H9 (cell line): ENCODE measurements around the gene IRF6. TPM values are rescaled to one million over a fixed set of nuclear protein-coding genes. Genes with fewer than 3 reads are reported as not detected.

ENCODE experiments used
- DNase-seq: peaks from one replicate; pipeline ENCODE4 v3.0.0-alpha.2; 2017
- H2AFZ ChIP-seq: one replicate; pipeline ENCODE4 v1.6.1; 2013; ENCODE audit warnings: mild to moderate bottlenecking, low read length, control low read depth, moderate library complexity
- H2AK5ac ChIP-seq: 2 replicates; pipeline ENCODE4 v1.6.1; 2013; ENCODE audit warnings: low read length, control low read depth, mixed read lengths; ENCODE audit not compliant: insufficient read length
- H2BK120ac ChIP-seq: one replicate; pipeline ENCODE4 v1.6.1; 2013; ENCODE audit warnings: low read depth, mild to moderate bottlenecking, low read length, control low read depth, inconsistent platforms; ENCODE audit not compliant: poor library complexity, severe bottlenecking
- H2BK12ac ChIP-seq: 2 replicates; pipeline ENCODE4 v1.6.1; 2013; ENCODE audit warnings: low read length, control low read depth, mixed read lengths, low read depth; ENCODE audit not compliant: insufficient read length
- H2BK15ac ChIP-seq: 2 replicates; pipeline ENCODE4 v1.6.1; 2013; ENCODE audit warnings: low read depth, low read length, control low read depth
- H2BK20ac ChIP-seq: one replicate; pipeline ENCODE4 v1.6.1; 2013; ENCODE audit warnings: low read depth, mild to moderate bottlenecking, low read length, control low read depth, inconsistent platforms; ENCODE audit not compliant: poor library complexity, severe bottlenecking
- H2BK5ac ChIP-seq: 2 replicates; pipeline ENCODE4 v1.6.1; 2013; ENCODE audit warnings: low read length, control low read depth, mixed read lengths; ENCODE audit not compliant: insufficient read length
- H3K14ac ChIP-seq: 2 replicates; pipeline ENCODE4 v1.6.1; 2013; ENCODE audit warnings: low read length, control low read depth; ENCODE audit not compliant: insufficient read depth
- H3K18ac ChIP-seq: 2 replicates; pipeline ENCODE4 v1.6.1; 2013; ENCODE audit warnings: low read depth, mild to moderate bottlenecking, mixed read lengths, low read length, control low read depth; ENCODE audit not compliant: insufficient read length
- H3K23ac ChIP-seq: 2 replicates; pipeline ENCODE4 v1.6.1; 2013; ENCODE audit warnings: low read length, control low read depth, mixed read lengths, low read depth; ENCODE audit not compliant: insufficient read length
- H3K23me2 ChIP-seq: 2 replicates; pipeline ENCODE4 v1.6.1; 2013; ENCODE audit warnings: low read depth, mild to moderate bottlenecking, mixed read lengths, low read length, control low read depth; ENCODE audit not compliant: insufficient read length, poor library complexity, severe bottlenecking
- H3K27ac ChIP-seq: 2 replicates; pipeline ENCODE4 v1.5.1; 2013; ENCODE audit warnings: low read length, control low read depth, mixed read lengths, low read depth; ENCODE audit not compliant: insufficient read length
- H3K27me3 ChIP-seq: 2 replicates; pipeline ENCODE4 v1.6.1; 2013; ENCODE audit warnings: low read length, control low read depth, inconsistent platforms; ENCODE audit not compliant: insufficient read depth
- H3K4ac ChIP-seq: 2 replicates; pipeline ENCODE4 v1.6.1; 2013; ENCODE audit warnings: low read depth, mild to moderate bottlenecking, control low read depth, inconsistent platforms, low read length, moderate library complexity
- H3K4me1 ChIP-seq: 2 replicates; pipeline ENCODE4 v1.6.1; 2013; ENCODE audit warnings: low read length, control low read depth, inconsistent platforms; ENCODE audit not compliant: insufficient read depth
- H3K4me2 ChIP-seq: 2 replicates; pipeline ENCODE4 v1.6.1; 2013; ENCODE audit warnings: low read length, control low read depth, mixed read lengths; ENCODE audit not compliant: insufficient read length, insufficient read depth
- H3K56ac ChIP-seq: 2 replicates; pipeline ENCODE4 v1.6.1; 2013; ENCODE audit warnings: low read depth, mild to moderate bottlenecking, mixed read lengths, low read length, control low read depth; ENCODE audit not compliant: insufficient read length
- H3K79me1 ChIP-seq: 2 replicates; pipeline ENCODE4 v1.6.1; 2013; ENCODE audit warnings: low read depth, mild to moderate bottlenecking, moderate library complexity, low read length, control low read depth, inconsistent platforms; ENCODE audit not compliant: insufficient read depth, poor library complexity, severe bottlenecking
- H3K79me2 ChIP-seq: 2 replicates; pipeline ENCODE4 v1.6.1; 2013; ENCODE audit warnings: low read length, control low read depth, inconsistent platforms; ENCODE audit not compliant: insufficient read depth
- H3K9ac ChIP-seq: 2 replicates; pipeline ENCODE4 v1.6.1; 2013; ENCODE audit warnings: low read length, control low read depth, mixed read lengths; ENCODE audit not compliant: insufficient read length; ENCODE audit errors: extremely low read depth
- H3K9me3 ChIP-seq: one replicate; pipeline ENCODE4 v1.6.1; 2013; ENCODE audit warnings: low read depth, low read length, inconsistent platforms; ENCODE audit not compliant: control insufficient read depth
- H3T11ph ChIP-seq: one replicate; pipeline ENCODE4 v1.6.1; 2013; ENCODE audit warnings: mild to moderate bottlenecking, low read length, control low read depth, inconsistent platforms
- H4K20me1 ChIP-seq: one replicate; pipeline ENCODE4 v1.6.1; 2013; ENCODE audit not compliant: control insufficient read depth, insufficient read length, insufficient read depth
- H4K5ac ChIP-seq: 2 replicates; pipeline ENCODE4 v1.6.1; 2013; ENCODE audit warnings: low read depth, mild to moderate bottlenecking, mixed read lengths, low read length, control low read depth; ENCODE audit not compliant: insufficient read length
- H4K8ac ChIP-seq: replicated peaks from 2 replicates; pipeline ENCODE4 v1.6.1; 2013; ENCODE audit warnings: low read length, control low read depth, mixed read lengths, low read depth; ENCODE audit not compliant: insufficient read length
- H4K91ac ChIP-seq: 2 replicates; pipeline ENCODE4 v1.6.1; 2013; ENCODE audit warnings: low read depth, mild to moderate bottlenecking, moderate library complexity, mixed read lengths, low read length, control low read depth; ENCODE audit not compliant: insufficient read length
- H3K27ac Mint-ChIP-seq, 3 experiments: 2 replicates in 2 of 3; 3 replicates in 1 of 3; pipeline ENCODE4 v1.8.0; 2020 to 2021; ENCODE audit warnings: mixed read lengths in 3 of 3, mild to moderate bottlenecking in 1 of 3, moderate library complexity in 1 of 3
- H3K27me3 Mint-ChIP-seq: 2 replicates; pipeline ENCODE4 v1.8.0; 2021; ENCODE audit warnings: low read depth, mild to moderate bottlenecking, moderate library complexity, mixed read lengths
- H3K36me3 Mint-ChIP-seq, 3 experiments: 2 replicates in 2 of 3; 3 replicates in 1 of 3; pipeline ENCODE4 v1.8.0; 2020 to 2021; ENCODE audit warnings: low read depth in 3 of 3, mixed read lengths in 3 of 3; ENCODE audit not compliant: insufficient read depth in 1 of 3
- H3K4me1 Mint-ChIP-seq, 2 experiments: 2 replicates each; pipeline ENCODE4 v1.8.0; 2020; ENCODE audit warnings: mixed read lengths in 2 of 2
- H3K4me3 Mint-ChIP-seq, 2 experiments: 2 replicates in 1 of 2; 3 replicates in 1 of 2; pipeline ENCODE4 v1.8.0; 2020 to 2021; ENCODE audit warnings: mild to moderate bottlenecking in 2 of 2, mixed read lengths in 2 of 2, moderate library complexity in 1 of 2
- H3K9me3 Mint-ChIP-seq, 2 experiments: 2 replicates in 1 of 2; 3 replicates in 1 of 2; pipeline ENCODE4 v1.8.0; 2020; ENCODE audit warnings: mild to moderate bottlenecking in 2 of 2, mixed read lengths in 2 of 2, moderate library complexity in 1 of 2
- WGBS: extraction: QIAGEN DNeasy Blood & Tissue Kit; methylation state at CpG from one replicate; pipeline ENCODE4 v1.1.7; 2013; ENCODE audit warnings: missing lambda C conversion rate, low lambda C conversion rate, mixed read lengths; ENCODE audit not compliant: insufficient read length; ENCODE audit errors: extremely low coverage; 5-methylcytosine and 5-hydroxymethylcytosine counted together
- total RNA-seq: library from RNA; stranded (reverse); gene quantifications from 2 replicates; pipeline ENCODE4 v1.2.1, GENCODE V29; 2021
- TF ChIP-seq, protein P1 (sequence below): fragments of 200-600 bp; sonication (generic); conservative IDR thresholded peaks from 3 replicates; pipeline ENCODE4 v1.8.0; 2021; ENCODE audit warnings: antibody characterized with exemption, mild to moderate bottlenecking

IRF6 gene
- total RNA-seq, 1 experiment from 2014 or later, result 7.1 TPM

- H3T11ph ChIP-seq, result no peak overlapping the region
- no peak overlapping the region for H4K8ac ChIP-seq
- H4K91ac ChIP-seq, result no peak overlapping the region
- H3K4me1 ChIP-seq, result no peaks in the 10 kb centered on the region
- H4K5ac ChIP-seq, result no peak overlapping the region
- H3K18ac ChIP-seq, result no peak overlapping the region
- H3K9me3 ChIP-seq, result no peaks in the 10 kb centered on the region
- no peaks in the 10 kb centered on the region for H3K23me2 ChIP-seq
- H3K79me1 ChIP-seq, result no peaks in the 10 kb centered on the region
- H2AFZ ChIP-seq, result no peak overlapping the region
- no peaks in the 10 kb centered on the region for H4K20me1 ChIP-seq
- no peak overlapping the region for H3K4me3 Mint-ChIP-seq
- TF ChIP-seq, protein P1, sequence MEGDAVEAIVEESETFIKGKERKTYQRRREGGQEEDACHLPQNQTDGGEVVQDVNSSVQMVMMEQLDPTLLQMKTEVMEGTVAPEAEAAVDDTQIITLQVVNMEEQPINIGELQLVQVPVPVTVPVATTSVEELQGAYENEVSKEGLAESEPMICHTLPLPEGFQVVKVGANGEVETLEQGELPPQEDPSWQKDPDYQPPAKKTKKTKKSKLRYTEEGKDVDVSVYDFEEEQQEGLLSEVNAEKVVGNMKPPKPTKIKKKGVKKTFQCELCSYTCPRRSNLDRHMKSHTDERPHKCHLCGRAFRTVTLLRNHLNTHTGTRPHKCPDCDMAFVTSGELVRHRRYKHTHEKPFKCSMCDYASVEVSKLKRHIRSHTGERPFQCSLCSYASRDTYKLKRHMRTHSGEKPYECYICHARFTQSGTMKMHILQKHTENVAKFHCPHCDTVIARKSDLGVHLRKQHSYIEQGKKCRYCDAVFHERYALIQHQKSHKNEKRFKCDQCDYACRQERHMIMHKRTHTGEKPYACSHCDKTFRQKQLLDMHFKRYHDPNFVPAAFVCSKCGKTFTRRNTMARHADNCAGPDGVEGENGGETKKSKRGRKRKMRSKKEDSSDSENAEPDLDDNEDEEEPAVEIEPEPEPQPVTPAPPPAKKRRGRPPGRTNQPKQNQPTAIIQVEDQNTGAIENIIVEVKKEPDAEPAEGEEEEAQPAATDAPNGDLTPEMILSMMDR, result no peak
- H3K4ac ChIP-seq, result no peak overlapping the region
- no peak overlapping the region for H3K23ac ChIP-seq
- H2BK12ac ChIP-seq, result no peak overlapping the region
- H2BK5ac ChIP-seq, result no peak overlapping the region
- H2BK20ac ChIP-seq, result no peak overlapping the region
- no peak overlapping the region for H3K56ac ChIP-seq
- peaks cover 3 to 4% of the 10 kb centered on the region in 2 experiments; a peak in 3 of 4 replicates for H3K4me1 Mint-ChIP-seq
- H3K9me3 Mint-ChIP-seq, result no peaks in the 10 kb centered on the region; a peak in 1 of 5 replicates
- WGBS, result no CpG with 5 or more reads among the region's 1 CpG
- H3K27ac ChIP-seq, result no peak overlapping the region
- no peak overlapping the region for H3K9ac ChIP-seq
- peaks cover 8% of the 10 kb centered on the region for H3K27me3 Mint-ChIP-seq
- H2BK120ac ChIP-seq, result no peak overlapping the region
- no peak for DNase-seq
- no peak overlapping the region for H3K4me2 ChIP-seq
- H3K36me3 Mint-ChIP-seq, result peaks cover 2 to 71% (median 52%) of the 10 kb centered on the region in 3 experiments; a peak in 6 of 7 replicates
- H3K79me2 ChIP-seq, result no peaks in the 10 kb centered on the region
- no peaks in the 10 kb centered on the region for H3K27me3 ChIP-seq
- no peak overlapping the region for H3K14ac ChIP-seq
- H2AK5ac ChIP-seq, result no peak overlapping the region
- no peak overlapping the region for H3K27ac Mint-ChIP-seq
- H2BK15ac ChIP-seq, result no peak overlapping the region
Observed at GRCh38 chr1:209789245-209789644, 16.7 kb downstream of the IRF6 start.
